SK-N-SH treated with all-trans-retinoic acid at 6 μM for 48 hours (cell line): ENCODE results near the gene SHANK1.

Experiments
- ATAC-seq: fragments of 200-7000 bp; cut with Tn5 transposase; 3 replicates; pipeline ENCODE4 v1.9.1; 2020; ENCODE audit warnings: mild to moderate bottlenecking, moderate library complexity
- ARNTL ChIP-seq: fragments of 450-650 bp; formaldehyde crosslinking; IDR thresholded peaks from 2 replicates; pipeline ENCODE4 v1.5.0; 2020; ENCODE audit warnings: low read depth, mild to moderate bottlenecking, moderate library complexity, borderline replicate concordance
- BACH2 ChIP-seq: fragments of 250-450 bp; sonication (Bioruptor Pico); IDR thresholded peaks from 2 replicates; pipeline ENCODE4 v1.9.0; 2021; ENCODE audit warnings: mild to moderate bottlenecking, borderline replicate concordance
- CSDC2 ChIP-seq: fragments of 250-450 bp; sonication (Bioruptor Pico); IDR thresholded peaks from 2 replicates; pipeline ENCODE4 v1.5.0; 2020; ENCODE audit warnings: mild to moderate bottlenecking, moderate library complexity
- GLIS3 ChIP-seq: fragments of 250-450 bp; sonication (Bioruptor Pico); IDR thresholded peaks from 2 replicates; pipeline ENCODE4 v1.5.0; 2020; ENCODE audit warnings: mild to moderate bottlenecking, moderate library complexity
- ISL1 ChIP-seq: fragments of 250-450 bp; sonication (Bioruptor Pico); IDR thresholded peaks from 2 replicates; pipeline ENCODE4 v2.1.2; 2022; ENCODE audit warnings: mild to moderate bottlenecking, moderate library complexity
- OSR1 ChIP-seq: fragments of 250-450 bp; sonication (Bioruptor Pico); IDR thresholded peaks from 2 replicates; pipeline ENCODE4 v1.8.0; 2022; ENCODE audit warnings: moderate library complexity, mild to moderate bottlenecking, inconsistent platforms
- PPARA ChIP-seq: fragments of 250-450 bp; sonication (Bioruptor Pico); IDR thresholded peaks from 2 replicates; pipeline ENCODE4 v1.5.0; 2020; ENCODE audit warnings: mild to moderate bottlenecking, borderline replicate concordance
- RARB ChIP-seq: fragments of 250-450 bp; sonication (Bioruptor Pico); IDR thresholded peaks from 2 replicates; pipeline ENCODE4 v1.8.0; 2021; ENCODE audit warnings: mild to moderate bottlenecking, moderate library complexity
- TCF4 ChIP-seq: fragments of 250-450 bp; sonication (Bioruptor Pico); IDR thresholded peaks from 2 replicates; pipeline ENCODE4 v1.8.0; 2021; ENCODE audit warnings: mild to moderate bottlenecking, moderate library complexity, borderline replicate concordance
- TOX ChIP-seq: fragments of 250-450 bp; sonication (Bioruptor Pico); IDR thresholded peaks from 2 replicates; pipeline ENCODE4 v1.8.0; 2021; ENCODE audit warnings: mild to moderate bottlenecking, moderate library complexity, borderline replicate concordance
- ZC3H10 ChIP-seq: fragments of 250-450 bp; sonication (Bioruptor Pico); IDR thresholded peaks from 2 replicates; pipeline ENCODE4 v1.5.1; 2021; ENCODE audit warnings: mild to moderate bottlenecking, moderate library complexity
- ZFP3 ChIP-seq: fragments of 250-450 bp; sonication (Bioruptor Pico); IDR thresholded peaks from 2 replicates; pipeline ENCODE4 v1.5.0; 2020; ENCODE audit warnings: mild to moderate bottlenecking, moderate library complexity
- ZFP30 ChIP-seq: fragments of 450-650 bp; formaldehyde crosslinking; IDR thresholded peaks from 2 replicates; pipeline ENCODE4 v1.5.0; 2022; ENCODE audit warnings: mild to moderate bottlenecking, moderate library complexity
- ZNF565 ChIP-seq: fragments of 450-650 bp; formaldehyde crosslinking; conservative IDR thresholded peaks from 2 replicates; pipeline ENCODE4 v1.5.0; 2020; ENCODE audit warnings: low read depth, mild to moderate bottlenecking, moderate library complexity
- ZNF70 ChIP-seq: fragments of 450-650 bp; formaldehyde crosslinking; IDR thresholded peaks from 2 replicates; pipeline ENCODE4 v1.5.0; 2020; ENCODE audit warnings: mild to moderate bottlenecking, moderate library complexity
- ZNF8 ChIP-seq: fragments of 450-650 bp; formaldehyde crosslinking; IDR thresholded peaks from 2 replicates; pipeline ENCODE4 v1.5.0; 2020; ENCODE audit warnings: mild to moderate bottlenecking, moderate library complexity
- TF ChIP-seq, protein P1 (sequence below): fragments of 250-450 bp; sonication (Bioruptor Pico); IDR thresholded peaks from 2 replicates; pipeline ENCODE4 v1.5.1; 2021; ENCODE audit warnings: mild to moderate bottlenecking, moderate library complexity
- TF ChIP-seq, protein P2 (sequence below): fragments of 250-450 bp; sonication (Bioruptor Pico); IDR thresholded peaks from 2 replicates; pipeline ENCODE4 v1.8.0; 2021; ENCODE audit warnings: low read depth, mild to moderate bottlenecking, moderate library complexity, borderline replicate concordance
- TF ChIP-seq, protein P3 (sequence below): fragments of 250-450 bp; sonication (Bioruptor Pico); IDR thresholded peaks from 2 replicates; pipeline ENCODE4 v1.8.0; 2020; ENCODE audit warnings: mild to moderate bottlenecking, moderate library complexity, borderline replicate concordance
- TF ChIP-seq, protein P4 (sequence below): fragments of 250-450 bp; sonication (Bioruptor Pico); IDR thresholded peaks from 2 replicates; pipeline ENCODE4 v1.5.1; 2020; ENCODE audit warnings: low read depth, mild to moderate bottlenecking, moderate library complexity
- TF ChIP-seq, protein P5 (sequence below): fragments of 250-450 bp; sonication (Bioruptor Pico); IDR thresholded peaks from 2 replicates; pipeline ENCODE4 v1.5.0; 2020; ENCODE audit warnings: mild to moderate bottlenecking, moderate library complexity

SHANK1 gene

DNA sequence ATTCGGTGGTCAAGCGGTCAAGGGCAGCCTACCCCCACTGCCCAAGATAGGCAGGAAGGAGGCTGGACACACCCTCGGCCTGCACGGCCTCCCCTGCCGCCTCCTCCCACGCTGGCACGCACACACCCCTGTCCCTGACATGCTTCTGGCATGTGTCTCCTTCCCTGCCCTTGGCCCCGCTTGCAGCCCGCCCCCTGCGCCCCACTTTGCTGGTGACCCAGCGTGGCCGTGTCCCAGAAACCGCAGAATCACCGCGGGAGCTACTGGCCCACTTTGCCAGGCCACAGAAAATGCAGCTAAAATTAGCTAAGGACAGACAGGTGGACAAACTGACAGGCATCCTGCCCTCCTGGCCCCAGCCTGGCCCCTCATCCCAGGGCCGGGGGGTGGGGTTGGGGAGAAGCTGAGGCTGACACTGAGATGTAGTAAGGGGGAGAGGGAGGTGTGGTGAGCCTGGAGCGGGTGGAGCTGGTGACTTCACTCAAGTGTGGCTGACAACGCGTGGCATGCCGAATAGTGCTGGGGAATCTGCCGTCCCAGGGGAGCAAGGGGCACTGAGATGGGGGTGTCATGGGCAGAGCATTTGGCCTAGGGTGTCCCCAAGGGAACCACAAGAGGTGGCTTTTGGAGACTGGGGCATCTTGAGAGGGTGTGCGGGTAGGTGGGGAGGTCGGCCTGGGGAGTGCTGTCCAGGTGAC is 2.4 kb downstream of the SHANK1 start:
- no peak for ATAC-seq

DNA sequence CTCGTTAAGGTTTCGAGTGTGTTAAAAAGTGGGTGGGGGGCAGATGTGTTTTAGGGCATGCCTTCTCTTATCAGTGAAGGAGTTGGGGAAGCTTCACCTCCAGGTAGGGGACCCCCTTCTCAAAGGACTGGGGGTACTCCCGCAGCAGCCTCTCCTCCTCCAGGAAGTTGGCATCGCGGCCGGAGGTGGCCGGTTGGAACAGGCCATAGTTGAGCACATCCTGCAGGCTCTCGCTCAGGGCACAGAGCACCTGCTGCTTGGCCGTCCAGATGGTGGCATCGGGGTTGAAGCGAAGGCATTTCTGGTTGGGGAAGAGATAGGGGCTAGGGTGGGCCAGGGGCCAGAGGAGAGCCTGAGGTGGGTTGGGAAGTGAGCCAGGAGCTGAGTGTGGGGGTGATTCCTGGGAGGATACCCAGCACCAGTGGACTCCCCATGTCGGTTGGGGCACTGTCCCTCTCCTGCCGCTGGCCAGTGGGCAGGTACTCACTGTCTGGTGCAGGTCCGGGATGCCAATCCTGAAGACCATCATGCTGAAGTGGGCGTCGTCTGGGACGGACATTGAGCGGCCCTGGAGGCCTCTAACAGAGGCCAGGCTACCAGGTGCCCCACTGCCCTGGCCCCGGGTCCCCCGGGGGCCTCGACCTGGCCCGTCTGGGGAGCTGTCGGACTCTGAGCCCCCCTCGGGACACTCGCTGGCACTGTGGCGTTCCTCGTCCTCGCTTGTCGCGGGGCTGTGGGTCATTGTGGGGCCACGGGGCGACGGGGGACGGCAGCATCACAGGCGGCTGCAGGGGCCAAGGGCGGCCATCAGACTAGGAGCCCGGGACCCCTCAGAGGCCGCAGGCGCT is 3.2 kb downstream of the SHANK1 start:
- no peak for TF ChIP-seq PPARA (CRISPR knock-in tag)
- no peak for ATAC-seq

More for the DNA sequence above, 2.4 kb downstream of the SHANK1 start:
- no peak for TF ChIP-seq ZNF70 (CRISPR knock-in tag)
- no peak for TF ChIP-seq CSDC2 (CRISPR knock-in tag)

DNA sequence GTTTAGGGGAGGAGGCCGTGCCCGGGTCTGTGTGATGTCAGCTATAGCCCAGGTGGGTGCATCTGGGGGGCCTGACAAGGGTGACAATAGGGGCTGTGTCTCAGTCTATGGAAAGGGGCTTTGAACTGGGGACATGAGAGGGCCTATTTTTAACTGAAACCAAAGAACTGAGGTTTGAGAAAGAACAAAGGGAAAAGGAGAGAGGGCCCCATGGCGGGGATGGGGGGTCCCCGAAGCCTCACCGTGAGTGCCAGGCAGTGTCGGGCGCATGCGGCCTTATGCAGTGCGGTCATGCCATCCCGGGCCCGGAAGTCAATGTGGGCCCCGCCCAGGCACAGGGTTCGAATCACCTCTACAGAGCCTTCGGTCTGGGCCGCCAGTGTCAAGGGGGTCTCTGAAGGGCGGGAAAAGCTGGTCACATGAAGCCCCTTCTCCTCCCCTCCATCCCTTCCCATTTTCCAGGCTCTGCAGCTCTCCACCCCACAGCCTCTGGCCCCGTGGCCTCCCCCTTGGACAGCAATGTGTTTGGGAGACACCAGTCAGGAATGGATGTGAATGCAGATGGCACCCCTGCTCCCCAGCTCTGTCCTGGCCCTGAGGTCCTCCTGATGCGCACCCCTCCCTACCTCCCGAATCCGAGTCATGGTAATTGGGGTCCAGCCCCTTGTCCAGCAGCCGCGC is 5.9 kb downstream of the SHANK1 start:
- ATAC-seq = no peak
- TF ChIP-seq CSDC2 (CRISPR knock-in tag) (no peak), RARB (CRISPR knock-in tag) (no peak), TCF4 (CRISPR knock-in tag) (no peak), ZNF565 (no peak), OSR1 (no peak), ZNF8 (CRISPR knock-in tag) (no peak)
- TF ChIP-seq, protein P1, sequence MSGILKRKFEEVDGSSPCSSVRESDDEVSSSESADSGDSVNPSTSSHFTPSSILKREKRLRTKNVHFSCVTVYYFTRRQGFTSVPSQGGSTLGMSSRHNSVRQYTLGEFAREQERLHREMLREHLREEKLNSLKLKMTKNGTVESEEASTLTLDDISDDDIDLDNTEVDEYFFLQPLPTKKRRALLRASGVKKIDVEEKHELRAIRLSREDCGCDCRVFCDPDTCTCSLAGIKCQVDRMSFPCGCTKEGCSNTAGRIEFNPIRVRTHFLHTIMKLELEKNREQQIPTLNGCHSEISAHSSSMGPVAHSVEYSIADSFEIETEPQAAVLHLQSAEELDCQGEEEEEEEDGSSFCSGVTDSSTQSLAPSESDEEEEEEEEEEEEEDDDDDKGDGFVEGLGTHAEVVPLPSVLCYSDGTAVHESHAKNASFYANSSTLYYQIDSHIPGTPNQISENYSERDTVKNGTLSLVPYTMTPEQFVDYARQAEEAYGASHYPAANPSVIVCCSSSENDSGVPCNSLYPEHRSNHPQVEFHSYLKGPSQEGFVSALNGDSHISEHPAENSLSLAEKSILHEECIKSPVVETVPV (CRISPR knock-in tag) = no peak
- TF ChIP-seq, protein P2, sequence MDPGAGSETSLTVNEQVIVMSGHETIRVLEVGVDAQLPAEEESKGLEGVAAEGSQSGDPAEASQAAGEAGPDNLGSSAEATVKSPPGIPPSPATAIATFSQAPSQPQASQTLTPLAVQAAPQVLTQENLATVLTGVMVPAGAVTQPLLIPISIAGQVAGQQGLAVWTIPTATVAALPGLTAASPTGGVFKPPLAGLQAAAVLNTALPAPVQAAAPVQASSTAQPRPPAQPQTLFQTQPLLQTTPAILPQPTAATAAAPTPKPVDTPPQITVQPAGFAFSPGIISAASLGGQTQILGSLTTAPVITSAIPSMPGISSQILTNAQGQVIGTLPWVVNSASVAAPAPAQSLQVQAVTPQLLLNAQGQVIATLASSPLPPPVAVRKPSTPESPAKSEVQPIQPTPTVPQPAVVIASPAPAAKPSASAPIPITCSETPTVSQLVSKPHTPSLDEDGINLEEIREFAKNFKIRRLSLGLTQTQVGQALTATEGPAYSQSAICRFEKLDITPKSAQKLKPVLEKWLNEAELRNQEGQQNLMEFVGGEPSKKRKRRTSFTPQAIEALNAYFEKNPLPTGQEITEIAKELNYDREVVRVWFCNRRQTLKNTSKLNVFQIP = no peak
- TF ChIP-seq, protein P3, sequence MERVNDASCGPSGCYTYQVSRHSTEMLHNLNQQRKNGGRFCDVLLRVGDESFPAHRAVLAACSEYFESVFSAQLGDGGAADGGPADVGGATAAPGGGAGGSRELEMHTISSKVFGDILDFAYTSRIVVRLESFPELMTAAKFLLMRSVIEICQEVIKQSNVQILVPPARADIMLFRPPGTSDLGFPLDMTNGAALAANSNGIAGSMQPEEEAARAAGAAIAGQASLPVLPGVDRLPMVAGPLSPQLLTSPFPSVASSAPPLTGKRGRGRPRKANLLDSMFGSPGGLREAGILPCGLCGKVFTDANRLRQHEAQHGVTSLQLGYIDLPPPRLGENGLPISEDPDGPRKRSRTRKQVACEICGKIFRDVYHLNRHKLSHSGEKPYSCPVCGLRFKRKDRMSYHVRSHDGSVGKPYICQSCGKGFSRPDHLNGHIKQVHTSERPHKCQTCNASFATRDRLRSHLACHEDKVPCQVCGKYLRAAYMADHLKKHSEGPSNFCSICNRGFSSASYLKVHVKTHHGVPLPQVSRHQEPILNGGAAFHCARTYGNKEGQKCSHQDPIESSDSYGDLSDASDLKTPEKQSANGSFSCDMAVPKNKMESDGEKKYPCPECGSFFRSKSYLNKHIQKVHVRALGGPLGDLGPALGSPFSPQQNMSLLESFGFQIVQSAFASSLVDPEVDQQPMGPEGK = no peak

DNA sequence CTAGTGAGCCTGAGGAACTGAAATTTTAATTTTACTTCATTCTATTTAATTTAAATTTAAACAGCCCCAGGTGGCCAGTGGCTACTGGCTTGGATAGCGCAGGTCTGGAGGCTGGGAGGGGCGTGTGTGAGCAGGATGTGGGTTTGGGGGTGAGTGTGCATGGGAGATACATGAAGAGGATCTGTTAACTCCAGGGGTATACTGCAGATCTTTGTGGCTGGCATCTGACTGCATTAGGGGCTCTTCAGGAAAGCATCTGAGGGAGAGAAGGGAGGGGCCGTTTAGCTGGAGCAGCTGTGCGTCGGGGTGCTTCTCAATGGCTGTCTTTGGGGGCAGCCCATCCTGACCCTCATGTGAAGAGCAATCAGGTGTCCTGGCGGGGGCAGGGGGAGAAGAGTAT is 6.8 kb downstream of the SHANK1 start:
- TF ChIP-seq ARNTL (CRISPR knock-in tag) (no peak), ZNF565 (no peak), CSDC2 (CRISPR knock-in tag) (no peak), ZFP3 (CRISPR knock-in tag) (no peak), RARB (CRISPR knock-in tag) (no peak), BACH2 (no peak)
- TF ChIP-seq, all 23 proteins: peak for 0

DNA sequence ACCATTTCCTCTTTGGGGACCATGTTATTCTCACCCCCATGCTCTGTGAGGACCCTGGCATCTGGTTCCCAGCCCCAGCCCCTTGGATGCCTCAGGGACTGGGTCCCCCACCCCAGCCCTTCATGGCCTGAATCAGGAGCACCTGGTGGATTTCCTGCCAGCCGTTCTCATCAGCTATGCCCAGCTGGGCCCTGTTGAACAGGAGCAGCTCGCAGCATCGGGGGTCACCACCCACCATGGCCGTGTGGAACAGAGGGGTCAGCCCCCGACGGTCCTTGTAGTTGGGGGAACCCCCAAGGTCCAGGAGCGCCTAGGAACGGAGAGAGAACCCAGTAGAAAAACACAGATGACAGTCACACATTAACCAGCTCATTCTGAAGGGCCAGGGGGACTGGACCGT is 7.8 kb downstream of the SHANK1 start:
- no peak for ATAC-seq
- TF ChIP-seq, protein P4, sequence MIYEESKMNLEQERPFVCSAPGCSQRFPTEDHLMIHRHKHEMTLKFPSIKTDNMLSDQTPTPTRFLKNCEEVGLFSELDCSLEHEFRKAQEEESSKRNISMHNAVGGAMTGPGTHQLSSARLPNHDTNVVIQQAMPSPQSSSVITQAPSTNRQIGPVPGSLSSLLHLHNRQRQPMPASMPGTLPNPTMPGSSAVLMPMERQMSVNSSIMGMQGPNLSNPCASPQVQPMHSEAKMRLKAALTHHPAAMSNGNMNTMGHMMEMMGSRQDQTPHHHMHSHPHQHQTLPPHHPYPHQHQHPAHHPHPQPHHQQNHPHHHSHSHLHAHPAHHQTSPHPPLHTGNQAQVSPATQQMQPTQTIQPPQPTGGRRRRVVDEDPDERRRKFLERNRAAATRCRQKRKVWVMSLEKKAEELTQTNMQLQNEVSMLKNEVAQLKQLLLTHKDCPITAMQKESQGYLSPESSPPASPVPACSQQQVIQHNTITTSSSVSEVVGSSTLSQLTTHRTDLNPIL (CRISPR knock-in tag) = no peak
- TF ChIP-seq TCF4 (CRISPR knock-in tag) (no peak), CSDC2 (CRISPR knock-in tag) (no peak), BACH2 (no peak), TOX (CRISPR knock-in tag) (no peak), ZFP30 (no peak), OSR1 (no peak), GLIS3 (CRISPR knock-in tag) (no peak), ISL1 (CRISPR knock-in tag) (no peak), ZC3H10 (CRISPR knock-in tag) (no peak), ARNTL (CRISPR knock-in tag) (no peak)
- TF ChIP-seq, protein P5, sequence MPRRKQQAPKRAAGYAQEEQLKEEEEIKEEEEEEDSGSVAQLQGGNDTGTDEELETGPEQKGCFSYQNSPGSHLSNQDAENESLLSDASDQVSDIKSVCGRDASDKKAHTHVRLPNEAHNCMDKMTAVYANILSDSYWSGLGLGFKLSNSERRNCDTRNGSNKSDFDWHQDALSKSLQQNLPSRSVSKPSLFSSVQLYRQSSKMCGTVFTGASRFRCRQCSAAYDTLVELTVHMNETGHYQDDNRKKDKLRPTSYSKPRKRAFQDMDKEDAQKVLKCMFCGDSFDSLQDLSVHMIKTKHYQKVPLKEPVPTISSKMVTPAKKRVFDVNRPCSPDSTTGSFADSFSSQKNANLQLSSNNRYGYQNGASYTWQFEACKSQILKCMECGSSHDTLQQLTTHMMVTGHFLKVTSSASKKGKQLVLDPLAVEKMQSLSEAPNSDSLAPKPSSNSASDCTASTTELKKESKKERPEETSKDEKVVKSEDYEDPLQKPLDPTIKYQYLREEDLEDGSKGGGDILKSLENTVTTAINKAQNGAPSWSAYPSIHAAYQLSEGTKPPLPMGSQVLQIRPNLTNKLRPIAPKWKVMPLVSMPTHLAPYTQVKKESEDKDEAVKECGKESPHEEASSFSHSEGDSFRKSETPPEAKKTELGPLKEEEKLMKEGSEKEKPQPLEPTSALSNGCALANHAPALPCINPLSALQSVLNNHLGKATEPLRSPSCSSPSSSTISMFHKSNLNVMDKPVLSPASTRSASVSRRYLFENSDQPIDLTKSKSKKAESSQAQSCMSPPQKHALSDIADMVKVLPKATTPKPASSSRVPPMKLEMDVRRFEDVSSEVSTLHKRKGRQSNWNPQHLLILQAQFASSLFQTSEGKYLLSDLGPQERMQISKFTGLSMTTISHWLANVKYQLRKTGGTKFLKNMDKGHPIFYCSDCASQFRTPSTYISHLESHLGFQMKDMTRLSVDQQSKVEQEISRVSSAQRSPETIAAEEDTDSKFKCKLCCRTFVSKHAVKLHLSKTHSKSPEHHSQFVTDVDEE (CRISPR knock-in tag) = no peak

More for the DNA sequence above, 6.8 kb downstream of the SHANK1 start:
- ATAC-seq = no peak
